Peyer's patch (tissue), 4 donors: ENCODE data around the gene RABGAP1.

ENCODE experiments used
- CTCF ChIP-seq, 6 experiments: fragments of 450-650 bp in 4 of 6; fragments of 200-600 bp in 2 of 6; sonication (generic) in 1 of 6; IDR thresholded peaks; one replicate each; pipeline ENCODE4 v1.5.1; 2017 to 2019; ENCODE audit warnings: antibody characterized with exemption in 6 of 6, mild to moderate bottlenecking in 3 of 6, moderate library complexity in 1 of 6
- POLR2A ChIP-seq, 2 donors: fragments of 450-650 bp; IDR thresholded peaks; one replicate each; pipeline ENCODE4 v1.5.1; 2017; ENCODE audit warnings: antibody characterized with exemption in 2 of 2, mild to moderate bottlenecking in 2 of 2, moderate library complexity in 2 of 2

DNA sequence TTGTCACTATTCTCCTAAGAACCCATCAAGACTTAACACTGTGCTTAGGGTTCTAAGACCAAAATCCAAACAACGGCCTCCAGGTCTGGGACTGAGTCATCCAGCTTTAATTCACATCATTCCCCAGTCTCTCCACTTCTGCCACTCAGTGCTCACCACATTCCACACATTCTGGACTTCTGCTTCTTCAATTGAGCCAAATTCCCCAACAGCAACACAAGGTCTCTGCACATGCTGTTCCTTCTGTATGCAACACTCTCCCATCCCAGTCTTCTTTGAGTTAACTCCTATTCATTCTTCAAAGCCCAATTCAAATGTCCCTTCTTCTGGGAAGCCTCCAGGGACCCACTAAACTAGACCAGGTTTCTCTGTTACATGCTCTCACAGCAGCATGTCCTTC is 190.4 kb downstream of the RABGAP1 start:
- TF ChIP-seq CTCF (IDR thresholded peaks at IDR 0.05), result no peak
- no peak for TF ChIP-seq POLR2A (IDR thresholded peaks at IDR 0.05)
